ENCODE measurements around the gene SPINK13. TPM values are rescaled to one million over a fixed set of nuclear protein-coding genes. Genes with fewer than 3 reads are reported as not detected.

Gene SPINK13
- total RNA-seq, 4 donors from 2014 or later: 0.41 TPM; not detected in 3

DNA sequence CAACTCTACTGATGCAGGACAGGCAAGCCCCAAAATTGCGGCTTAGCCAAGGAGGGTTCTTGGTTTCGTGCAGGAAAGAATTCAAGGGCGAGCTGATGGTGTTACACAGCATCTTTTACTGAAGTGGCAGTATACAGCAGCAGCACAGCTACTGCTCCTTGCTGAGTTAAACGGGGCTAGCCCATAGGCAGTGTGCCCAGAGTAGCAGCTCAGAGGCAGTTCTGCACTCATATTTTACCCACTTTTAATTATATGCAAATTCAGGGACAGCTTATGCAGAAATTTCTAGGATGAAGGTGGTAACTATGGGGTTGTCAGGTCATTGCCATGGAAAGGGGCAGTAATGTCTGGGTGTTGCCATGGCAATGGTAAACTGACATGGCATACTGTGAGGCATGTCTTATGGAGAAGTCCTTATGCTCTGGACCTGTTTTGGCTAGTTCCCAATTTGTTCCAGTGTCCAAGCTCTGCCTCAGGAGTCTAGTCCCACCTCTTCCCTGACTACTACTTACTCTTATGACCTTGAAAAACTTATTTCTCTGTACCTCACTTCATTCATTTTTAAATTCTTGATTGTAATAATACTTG, 64.8 kb downstream of the SPINK13 start:
- DNase-seq: no peak
- Histone ChIP-seq H3K4me1 (no peaks in the 10 kb centered on the region), H3K27me3 (no peaks in the 10 kb centered on the region), H3K4me3 (no peak overlapping the region), H3K9me3 (peaks cover 0 to 2% of the 10 kb centered on the region in 2 donors), H3K36me3 (no peaks in the 10 kb centered on the region), H3K27ac (no peak overlapping the region)
- intact Hi-C loops (cut with DNase I; ENCODE audit: low total_unique reads): no loop called here
- no peak for TF ChIP-seq POLR2A (IDR thresholded peaks at IDR 0.05)
- TF ChIP-seq, protein P1, sequence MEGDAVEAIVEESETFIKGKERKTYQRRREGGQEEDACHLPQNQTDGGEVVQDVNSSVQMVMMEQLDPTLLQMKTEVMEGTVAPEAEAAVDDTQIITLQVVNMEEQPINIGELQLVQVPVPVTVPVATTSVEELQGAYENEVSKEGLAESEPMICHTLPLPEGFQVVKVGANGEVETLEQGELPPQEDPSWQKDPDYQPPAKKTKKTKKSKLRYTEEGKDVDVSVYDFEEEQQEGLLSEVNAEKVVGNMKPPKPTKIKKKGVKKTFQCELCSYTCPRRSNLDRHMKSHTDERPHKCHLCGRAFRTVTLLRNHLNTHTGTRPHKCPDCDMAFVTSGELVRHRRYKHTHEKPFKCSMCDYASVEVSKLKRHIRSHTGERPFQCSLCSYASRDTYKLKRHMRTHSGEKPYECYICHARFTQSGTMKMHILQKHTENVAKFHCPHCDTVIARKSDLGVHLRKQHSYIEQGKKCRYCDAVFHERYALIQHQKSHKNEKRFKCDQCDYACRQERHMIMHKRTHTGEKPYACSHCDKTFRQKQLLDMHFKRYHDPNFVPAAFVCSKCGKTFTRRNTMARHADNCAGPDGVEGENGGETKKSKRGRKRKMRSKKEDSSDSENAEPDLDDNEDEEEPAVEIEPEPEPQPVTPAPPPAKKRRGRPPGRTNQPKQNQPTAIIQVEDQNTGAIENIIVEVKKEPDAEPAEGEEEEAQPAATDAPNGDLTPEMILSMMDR (IDR thresholded peaks at IDR 0.05): no peak

DNA sequence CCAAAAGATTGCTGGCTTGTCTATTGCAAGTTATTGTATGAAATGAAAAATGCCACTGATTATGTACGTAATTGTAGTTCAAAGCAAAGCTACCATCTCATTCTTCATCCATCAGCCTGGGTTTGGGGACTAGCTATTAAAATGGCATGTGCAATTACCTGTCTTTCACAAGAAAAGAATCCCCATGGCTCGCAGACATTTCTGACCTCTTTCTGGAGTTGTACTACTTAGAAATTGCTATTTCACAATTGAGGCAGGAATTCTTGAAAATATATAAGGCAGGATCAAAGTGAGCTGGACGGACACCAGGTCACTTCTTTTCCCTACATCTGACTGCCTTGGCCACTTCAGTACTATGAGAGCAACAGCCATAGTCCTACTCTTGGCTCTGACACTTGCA, 66.7 kb downstream of the SPINK13 start, which contains the start of gene SPINK9:
TSS of gene SPINK9 (plus strand) at position 301 of the 400 bp plus-strand sequence. CDS start at position 356, 55 bp downstream.
- Histone ChIP-seq H3K36me3 (no peaks in the 10 kb centered on the region), H3K9me3 (peaks cover 0 to 2% of the 10 kb centered on the region in 2 donors), H3K27ac (no peak within 1 kb of the TSS), H3K27me3 (no peaks in the 10 kb centered on the region), H3K4me1 (no peaks in the 10 kb centered on the region), H3K4me3 (no peak within 1 kb of the TSS)
- DNase-seq: no peak
- intact Hi-C loops (cut with DNase I; ENCODE audit: low total_unique reads): no loop called here
- TF ChIP-seq, protein P1 (IDR thresholded peaks at IDR 0.05): no peak
- TF ChIP-seq POLR2A (IDR thresholded peaks at IDR 0.05): no peak

Small RNA genes lying within 50 kb of the gene (small RNA-seq; reads per million reads assigned to genes)
- gene HMGN1P16: not detected

Other genes with a start within 250 kb of the SPINK13 start
- 1 to 10 TPM in 1 of 4 donors, under 1 TPM in 1, not detected in 2; 0.73 to 4.6 TPM for gene SPINK5, start 204.8 kb upstream of the SPINK13 start, total RNA-seq
- gene SPINK14, start 100.2 kb upstream of the SPINK13 start, total RNA-seq: not detected
- not detected for gene SPINK6, start 65.8 kb upstream of the SPINK13 start, total RNA-seq
- gene MARCOL, start 30.3 kb upstream of the SPINK13 start, total RNA-seq: not detected
- gene SPINK7, start 43.6 kb downstream of the SPINK13 start, total RNA-seq: not detected
- gene SPINK9, start 66.8 kb downstream of the SPINK13 start, total RNA-seq: not detected
- 10 to 100 TPM; 29.4 to 81.3 (median 48.7) TPM for gene FBXO38, start 115.2 kb downstream of the SPINK13 start, total RNA-seq